Choroid plexus epithelial cell (primary cell): ENCODE data around the gene LMF2.
A peak's percentile ranks its signal among the peaks of the same experiment; 100 is the strongest.

Source experiments
- DNase-seq: peaks from one replicate; pipeline ENCODE4 v3.0.0-alpha.2; 2010; ENCODE audit warnings: low read depth
- H3K4me3 ChIP-seq: 2 replicates; pipeline ENCODE4 v1.5.1; 2011; ENCODE audit warnings: low read depth, mild to moderate bottlenecking, control low read depth, low read length, moderate library complexity
- TF ChIP-seq, protein P1 (sequence below): conservative IDR thresholded peaks from 2 replicates; pipeline ENCODE4 v1.5.1; 2011; ENCODE audit warnings: low read depth, mild to moderate bottlenecking, control low read depth, inconsistent platforms, low read length, moderate library complexity

The LMF2 gene

DNA sequence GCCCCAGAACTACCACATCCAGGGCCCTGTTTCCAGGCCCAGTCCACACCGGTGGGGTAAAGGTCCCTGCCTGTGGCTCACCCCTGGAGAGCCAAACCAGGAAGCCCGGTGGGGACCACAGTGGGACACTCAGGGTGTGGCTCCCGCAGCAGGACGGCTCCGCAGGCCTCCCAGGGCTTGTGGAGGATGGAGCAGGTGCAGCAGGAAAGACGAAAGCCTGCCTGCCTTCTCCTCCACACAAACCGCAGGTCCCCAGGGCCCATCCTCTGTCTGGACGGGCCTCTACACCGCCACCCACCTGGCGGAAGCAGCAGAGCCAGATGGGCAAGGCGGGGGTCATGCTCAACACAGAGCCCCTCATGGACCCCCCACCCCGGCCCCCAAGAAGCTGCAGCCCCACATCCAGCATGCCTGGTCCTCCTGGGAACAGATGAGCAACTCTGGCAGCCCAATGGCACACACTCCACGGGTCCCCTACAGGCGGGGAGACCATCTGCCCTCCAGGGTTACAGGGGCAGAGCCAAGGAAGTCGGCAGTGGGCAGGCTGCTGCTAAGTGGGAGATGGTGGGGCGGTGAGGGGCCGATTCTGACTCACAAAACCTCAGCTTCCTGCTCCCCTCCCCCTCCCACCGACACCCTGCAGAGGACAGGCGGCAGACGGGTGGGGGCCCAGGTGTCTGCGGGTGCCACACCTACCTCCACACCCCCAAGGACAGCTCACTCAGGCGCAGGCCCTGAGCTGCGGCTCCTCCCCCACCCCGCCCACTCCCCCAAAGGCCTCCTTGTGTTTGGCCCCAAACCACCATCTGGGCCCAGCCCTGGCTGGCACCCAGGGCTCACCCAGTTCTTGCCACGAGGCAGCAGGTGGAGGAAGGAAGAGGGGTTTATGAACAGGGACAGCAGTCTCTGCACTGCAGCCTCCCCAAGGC, 37.9 kb downstream of the LMF2 start:
- DNase-seq: peak; percentile 38
- TF ChIP-seq, protein P1, sequence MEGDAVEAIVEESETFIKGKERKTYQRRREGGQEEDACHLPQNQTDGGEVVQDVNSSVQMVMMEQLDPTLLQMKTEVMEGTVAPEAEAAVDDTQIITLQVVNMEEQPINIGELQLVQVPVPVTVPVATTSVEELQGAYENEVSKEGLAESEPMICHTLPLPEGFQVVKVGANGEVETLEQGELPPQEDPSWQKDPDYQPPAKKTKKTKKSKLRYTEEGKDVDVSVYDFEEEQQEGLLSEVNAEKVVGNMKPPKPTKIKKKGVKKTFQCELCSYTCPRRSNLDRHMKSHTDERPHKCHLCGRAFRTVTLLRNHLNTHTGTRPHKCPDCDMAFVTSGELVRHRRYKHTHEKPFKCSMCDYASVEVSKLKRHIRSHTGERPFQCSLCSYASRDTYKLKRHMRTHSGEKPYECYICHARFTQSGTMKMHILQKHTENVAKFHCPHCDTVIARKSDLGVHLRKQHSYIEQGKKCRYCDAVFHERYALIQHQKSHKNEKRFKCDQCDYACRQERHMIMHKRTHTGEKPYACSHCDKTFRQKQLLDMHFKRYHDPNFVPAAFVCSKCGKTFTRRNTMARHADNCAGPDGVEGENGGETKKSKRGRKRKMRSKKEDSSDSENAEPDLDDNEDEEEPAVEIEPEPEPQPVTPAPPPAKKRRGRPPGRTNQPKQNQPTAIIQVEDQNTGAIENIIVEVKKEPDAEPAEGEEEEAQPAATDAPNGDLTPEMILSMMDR: no peak
- H3K4me3 ChIP-seq: no peak overlapping the region

- no peak overlapping the region for H3K4me3 ChIP-seq
- no peak for DNase-seq
- TF ChIP-seq, protein P1: no peak
These were observed 38.9 kb downstream of the LMF2 start for GRCh38 chr22:50468626-50469025.

DNA sequence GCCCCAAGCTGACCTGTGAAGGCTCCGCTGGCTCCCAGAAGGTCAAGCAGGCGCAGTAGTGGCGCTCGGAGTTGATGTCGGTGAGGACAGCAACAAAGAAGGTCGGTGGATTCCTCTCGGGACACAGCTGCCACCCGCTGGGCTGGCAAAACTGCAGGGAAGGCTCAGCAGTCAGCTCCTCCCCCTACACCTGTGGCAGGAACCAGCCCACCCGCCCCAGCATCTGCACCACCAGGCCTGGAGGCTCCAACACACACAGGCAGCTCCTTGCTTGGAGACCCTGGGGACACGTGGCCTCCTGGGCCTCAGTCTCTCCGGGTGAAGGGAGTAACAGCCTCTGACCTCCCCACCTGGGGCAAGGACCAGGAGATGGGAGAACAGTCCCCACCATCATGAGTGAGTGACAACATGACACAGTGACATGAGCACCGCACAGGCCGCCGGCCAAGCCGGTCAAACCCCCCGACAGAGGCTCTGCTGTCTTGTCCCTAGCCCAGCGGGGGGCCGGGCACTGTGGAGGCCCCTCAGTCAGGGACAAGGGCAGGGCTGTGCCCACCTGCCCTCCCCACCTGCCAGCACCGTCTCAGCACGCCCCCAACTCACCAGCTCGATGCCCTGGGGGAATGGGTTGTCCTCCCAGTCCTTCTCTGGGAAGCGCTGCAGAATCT, 39.6 kb downstream of the LMF2 start:
- DNase-seq: no peak
- TF ChIP-seq, protein P1: no peak
- H3K4me3 ChIP-seq: no peak overlapping the region

- TF ChIP-seq, protein P1: no peak
- no peak for DNase-seq
- no peak overlapping the region for H3K4me3 ChIP-seq
These were observed 40.2 kb downstream of the LMF2 start for GRCh38 chr22:50467341-50467740.

DNA sequence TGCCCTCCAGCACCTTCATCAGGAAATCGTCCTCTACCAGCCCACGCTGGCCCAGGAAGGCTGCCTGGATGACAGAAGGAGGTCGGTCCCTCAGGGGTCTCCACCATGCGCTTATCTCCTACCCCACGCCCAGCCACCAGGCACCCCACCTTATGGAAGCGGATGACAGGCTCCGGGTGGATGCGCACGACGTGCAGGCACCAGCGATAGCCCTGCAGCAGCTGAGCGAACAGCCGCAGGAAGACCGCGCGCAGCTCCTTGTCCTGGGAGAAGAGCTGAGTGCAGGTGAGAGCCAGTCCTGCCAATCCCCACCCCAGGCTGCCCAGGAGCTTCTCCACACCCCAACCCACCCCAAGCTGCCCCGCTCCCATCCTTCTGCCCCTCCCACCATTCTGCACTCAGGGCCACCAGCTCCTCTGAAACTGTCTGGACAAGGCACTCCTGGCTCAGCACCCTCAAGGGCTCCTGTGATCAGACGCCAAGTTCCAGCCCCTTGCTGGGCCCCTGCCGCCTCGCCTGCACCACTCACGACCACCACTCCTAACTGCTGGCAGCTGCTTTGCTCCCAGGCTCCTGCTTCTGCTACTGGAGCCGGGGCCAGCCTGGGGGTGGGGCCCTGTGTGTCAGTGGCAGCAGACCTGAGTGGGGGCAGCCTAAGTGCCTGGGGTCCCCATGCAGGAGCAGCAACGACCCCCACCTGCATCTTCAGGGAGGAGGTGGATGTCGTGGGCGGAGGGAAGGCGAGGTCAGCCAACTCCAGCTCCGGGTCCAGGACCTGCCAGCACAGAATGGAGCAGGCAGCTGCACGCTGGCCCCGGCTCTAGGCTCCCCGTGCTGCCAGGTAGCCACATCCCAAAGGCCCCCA, 42.2 kb downstream of the LMF2 start:
- TF ChIP-seq, protein P1: no peak
- no peak overlapping the region for H3K4me3 ChIP-seq
- DNase-seq: no peak

- TF ChIP-seq, protein P1: no peak
- DNase-seq: no peak
- no peak overlapping the region for H3K4me3 ChIP-seq
These were observed 43.1 kb downstream of the LMF2 start for GRCh38 chr22:50464451-50464850.
